ENCODE measurements around the gene SH3GLB2. TPM values are rescaled to one million over a fixed set of nuclear protein-coding genes. Genes with fewer than 3 reads are reported as not detected.
A peak's percentile ranks its signal among the peaks of the same experiment; 100 is the strongest.

Gene SH3GLB2
- total and polyA plus RNA-seq, 10 of the 15 experiments (the other 5 are each of a cell fraction or from before 2014, with no cell fraction given), result 0.21 to 61.3 (median 30.8) TPM

DNA sequence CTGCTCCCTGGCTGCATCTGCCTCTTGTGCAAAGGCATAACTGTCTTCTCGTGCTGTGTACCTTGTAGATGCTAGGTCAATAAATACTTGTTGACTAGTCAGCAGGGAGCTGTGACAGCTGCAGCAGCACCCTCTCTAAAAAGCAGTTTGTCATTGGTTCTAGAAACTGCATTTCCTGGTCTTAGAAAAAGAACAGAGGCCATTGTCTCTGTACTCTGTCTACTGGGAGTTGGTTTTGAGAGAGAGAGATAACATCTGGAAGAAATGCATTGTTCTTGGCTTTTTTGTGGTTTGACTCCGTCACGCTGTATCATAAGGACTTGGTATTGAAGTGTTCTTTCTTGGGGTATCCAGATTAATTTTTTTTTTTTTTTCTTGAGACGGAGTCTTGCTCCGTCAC, 32.3 kb downstream of the SH3GLB2 start (continued):
- TF ChIP-seq ZNF622 (IDR thresholded peaks at IDR 0.05), result no peak
- no peak for TF ChIP-seq ZNF217 (IDR thresholded peaks at IDR 0.05)
- no peak for TF ChIP-seq JUND (IDR thresholded peaks at IDR 0.05; ENCODE audit: low read depth, low read length)
- no peak for TF ChIP-seq YY1 (IDR thresholded peaks at IDR 0.05; ENCODE audit: low read depth, low read length)
- no peak for TF ChIP-seq SREBF2 (IDR thresholded peaks at IDR 0.05; ENCODE audit: low read length)
- TF ChIP-seq, protein P1, sequence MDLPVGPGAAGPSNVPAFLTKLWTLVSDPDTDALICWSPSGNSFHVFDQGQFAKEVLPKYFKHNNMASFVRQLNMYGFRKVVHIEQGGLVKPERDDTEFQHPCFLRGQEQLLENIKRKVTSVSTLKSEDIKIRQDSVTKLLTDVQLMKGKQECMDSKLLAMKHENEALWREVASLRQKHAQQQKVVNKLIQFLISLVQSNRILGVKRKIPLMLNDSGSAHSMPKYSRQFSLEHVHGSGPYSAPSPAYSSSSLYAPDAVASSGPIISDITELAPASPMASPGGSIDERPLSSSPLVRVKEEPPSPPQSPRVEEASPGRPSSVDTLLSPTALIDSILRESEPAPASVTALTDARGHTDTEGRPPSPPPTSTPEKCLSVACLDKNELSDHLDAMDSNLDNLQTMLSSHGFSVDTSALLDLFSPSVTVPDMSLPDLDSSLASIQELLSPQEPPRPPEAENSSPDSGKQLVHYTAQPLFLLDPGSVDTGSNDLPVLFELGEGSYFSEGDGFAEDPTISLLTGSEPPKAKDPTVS (IDR thresholded peaks at IDR 0.05; ENCODE audit: low read depth, low read length), result no peak
- TF ChIP-seq, protein P2, sequence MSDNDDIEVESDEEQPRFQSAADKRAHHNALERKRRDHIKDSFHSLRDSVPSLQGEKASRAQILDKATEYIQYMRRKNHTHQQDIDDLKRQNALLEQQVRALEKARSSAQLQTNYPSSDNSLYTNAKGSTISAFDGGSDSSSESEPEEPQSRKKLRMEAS (IDR thresholded peaks at IDR 0.05; ENCODE audit: low read depth, low read length), result no peak
- no peak for TF ChIP-seq BCL11A (IDR thresholded peaks at IDR 0.05; ENCODE audit: low read depth, low read length)
- TF ChIP-seq CBFB (IDR thresholded peaks at IDR 0.05; ENCODE audit: low read depth), result no peak
- no peak for TF ChIP-seq ATF7 (IDR thresholded peaks at IDR 0.05; ENCODE audit: low read depth)
- no peak for TF ChIP-seq MEF2A (IDR thresholded peaks at IDR 0.05; ENCODE audit: insufficient read depth, low read depth, low read length)

DNA sequence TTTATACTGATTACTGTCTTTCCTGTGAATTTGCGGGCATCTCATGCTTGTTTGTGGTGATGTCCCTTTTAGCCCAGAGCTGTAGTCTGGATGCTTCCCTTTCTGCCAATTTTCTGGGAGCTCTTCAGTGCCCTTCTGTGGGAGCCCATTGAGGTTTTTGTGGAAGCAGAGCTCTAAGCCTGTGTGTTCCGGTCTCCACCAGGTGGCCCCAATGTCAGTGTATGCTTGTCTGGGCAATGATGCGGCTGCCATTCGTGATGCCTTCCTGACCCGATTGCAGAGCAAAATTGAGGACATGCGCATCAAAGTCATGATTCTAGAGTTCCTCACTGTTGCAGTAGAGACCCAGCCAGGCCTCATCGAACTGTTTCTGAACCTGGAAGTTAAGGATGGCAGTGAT, 35.1 kb downstream of the SH3GLB2 start:
- no peak overlapping the region for H3K27ac ChIP-seq (ENCODE audit: control insufficient read depth, insufficient read depth)
- RAD21 ChIA-PET (ENCODE audit: unreplicated experiment), result interaction anchor here (1.0 kb wide), 1 partner anchor 14 kb away, joined by 3 read pairs; no protein-coding TSS in a partner anchor
- DNase-seq (ENCODE audit: low read depth, low spot score) (no peak), FAIRE-seq (no peak), ATAC-seq (peak; percentile 56)
- intact Hi-C loops (cut with micrococcal nuclease; ENCODE audit: unreplicated experiment), result no loop called here
- H3K27me3 ChIP-seq (replicated peaks in 1 of 2; ENCODE audit: control insufficient read depth in 2 of 2, insufficient read depth in 2 of 2, low read length in 1 of 2), result no peaks in the 10 kb centered on the region
- no peak overlapping the region for H3K4me2 ChIP-seq (ENCODE audit: control insufficient read depth, insufficient read depth)
- BruUV-seq (replicated peaks), result no TSS peak
- in situ Hi-C loops (cut with MboI), result no loop called here
- peaks cover 23 to 33% of the 10 kb centered on the region in 2 experiments for H3K36me3 ChIP-seq (ENCODE audit: control insufficient read depth in 2 of 2, insufficient read depth in 2 of 2, low read length in 1 of 2)
- SMC1A ChIA-PET (ENCODE audit: uncharacterized antibody, unreplicated experiment), result no interaction called here
- H3K9me3 ChIP-seq (replicated peaks; ENCODE audit: control insufficient read depth, insufficient read depth, low read length), result no peaks in the 10 kb centered on the region
- H3K9ac ChIP-seq (ENCODE audit: control insufficient read depth, insufficient read depth, low read length), result no peak overlapping the region
- TF ChIP-seq, protein P3, sequence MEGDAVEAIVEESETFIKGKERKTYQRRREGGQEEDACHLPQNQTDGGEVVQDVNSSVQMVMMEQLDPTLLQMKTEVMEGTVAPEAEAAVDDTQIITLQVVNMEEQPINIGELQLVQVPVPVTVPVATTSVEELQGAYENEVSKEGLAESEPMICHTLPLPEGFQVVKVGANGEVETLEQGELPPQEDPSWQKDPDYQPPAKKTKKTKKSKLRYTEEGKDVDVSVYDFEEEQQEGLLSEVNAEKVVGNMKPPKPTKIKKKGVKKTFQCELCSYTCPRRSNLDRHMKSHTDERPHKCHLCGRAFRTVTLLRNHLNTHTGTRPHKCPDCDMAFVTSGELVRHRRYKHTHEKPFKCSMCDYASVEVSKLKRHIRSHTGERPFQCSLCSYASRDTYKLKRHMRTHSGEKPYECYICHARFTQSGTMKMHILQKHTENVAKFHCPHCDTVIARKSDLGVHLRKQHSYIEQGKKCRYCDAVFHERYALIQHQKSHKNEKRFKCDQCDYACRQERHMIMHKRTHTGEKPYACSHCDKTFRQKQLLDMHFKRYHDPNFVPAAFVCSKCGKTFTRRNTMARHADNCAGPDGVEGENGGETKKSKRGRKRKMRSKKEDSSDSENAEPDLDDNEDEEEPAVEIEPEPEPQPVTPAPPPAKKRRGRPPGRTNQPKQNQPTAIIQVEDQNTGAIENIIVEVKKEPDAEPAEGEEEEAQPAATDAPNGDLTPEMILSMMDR (IDR thresholded peaks at IDR 0.05 in 2 of 3, conservative IDR thresholded peaks at IDR 0.05 in 1 of 3; ENCODE audit: control insufficient read depth in 2 of 3, extremely low read depth in 1 of 3, insufficient read depth in 1 of 3, low read depth in 3 of 3, low read length in 3 of 3), result peak; percentile 12 to 38 (median 35); a peak in 3 of 6 replicates
- TF ChIP-seq BCL11A (IDR thresholded peaks at IDR 0.05; ENCODE audit: low read depth, low read length), result no peak
- H3K4me1 ChIP-seq (ENCODE audit: control insufficient read depth, insufficient read depth, low read length), result no peaks in the 10 kb centered on the region
- H3K4me3 ChIP-seq, result no peak overlapping the region
- CTCF ChIA-PET, result interaction anchor here (0.7 to 2.1 kb wide), 3 partner anchors 13 to 630 kb away, joined by 3 to 8 read pairs (median 7); partner anchors contain the start of gene MIGA2
- WGBS (ENCODE audit: insufficient coverage, insufficient replicate concordance, low lambda C conversion rate, missing lambda C conversion rate), result 100% methylated on average over 7 of the region's 7 CpGs
- H4K20me1 ChIP-seq (ENCODE audit: control insufficient read depth, insufficient read depth), result no peaks in the 10 kb centered on the region
- no peak overlapping the region for H2AFZ ChIP-seq (ENCODE audit: control insufficient read depth, low read depth, low read length)
- no peaks in the 10 kb centered on the region for H3K79me2 ChIP-seq (ENCODE audit: control insufficient read depth, insufficient read depth, low read length)
- POLR2A ChIA-PET, result no interaction called here
